GM18867 (cell line): ENCODE results near the gene SCIMP.
"Not testable (repeated sequence)": the region's sequence is repeated elsewhere in the genome, so short reads cannot be mapped to it uniquely, and the experiment has no call there.

ENCODE experiments used
- ATAC-seq: cut with Tn5 transposase; IDR thresholded peaks from one replicate; pipeline ENCODE4 v1.9.1; 2021; ENCODE audit warnings: mild to moderate bottlenecking, moderate library complexity; ENCODE audit not compliant: unreplicated experiment

Gene SCIMP

DNA sequence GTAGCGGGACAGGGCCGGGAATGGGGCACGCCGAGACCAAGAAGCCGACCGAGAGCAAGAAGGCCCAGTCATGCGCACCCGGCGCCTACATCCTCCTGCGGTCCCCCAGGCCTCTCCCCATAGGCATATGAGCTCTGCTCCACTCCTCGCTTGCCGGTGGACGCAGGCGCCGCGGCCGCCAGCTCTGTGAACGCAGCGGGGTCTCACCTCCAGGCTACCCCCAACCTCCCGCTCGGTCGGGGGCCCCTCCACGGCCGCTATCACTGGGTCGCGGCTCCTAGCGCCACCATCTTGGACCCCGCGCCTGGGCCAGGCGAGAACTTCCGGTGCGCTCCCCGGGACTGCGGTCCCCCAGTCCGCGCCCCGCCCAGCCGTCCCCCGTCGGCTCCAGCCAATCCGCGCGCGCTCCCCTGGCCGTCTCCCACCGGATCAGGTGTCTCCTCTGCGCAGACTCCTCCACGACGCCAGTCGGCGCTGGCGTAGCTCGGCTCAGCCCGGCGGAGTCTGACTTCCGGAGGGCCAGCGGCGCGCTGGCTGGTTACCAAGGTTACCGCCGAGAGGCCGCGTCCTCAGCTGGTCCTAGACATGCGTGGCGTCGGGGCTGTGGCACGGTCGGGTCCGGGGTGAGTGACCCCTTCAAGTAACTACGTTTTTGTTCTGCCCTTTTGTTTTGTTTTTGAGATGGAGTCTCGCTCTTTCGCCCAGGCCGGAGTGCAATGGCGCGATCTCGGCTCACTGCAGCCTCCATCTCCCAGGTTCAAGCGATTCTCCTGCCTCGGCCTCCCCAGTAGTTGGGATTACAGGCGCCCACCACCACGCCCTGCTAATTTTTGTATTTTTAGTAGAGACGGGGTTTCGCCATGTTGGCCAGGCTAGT lies 42.9 kb downstream of the SCIMP start, which contains the start of gene ZNF594:
TSS of gene ZNF594 (minus strand) at position 328 of the 877 bp plus-strand sequence. CDS start 7,612 bp downstream, outside the sequence.
- ATAC-seq = peak; percentile 96

DNA sequence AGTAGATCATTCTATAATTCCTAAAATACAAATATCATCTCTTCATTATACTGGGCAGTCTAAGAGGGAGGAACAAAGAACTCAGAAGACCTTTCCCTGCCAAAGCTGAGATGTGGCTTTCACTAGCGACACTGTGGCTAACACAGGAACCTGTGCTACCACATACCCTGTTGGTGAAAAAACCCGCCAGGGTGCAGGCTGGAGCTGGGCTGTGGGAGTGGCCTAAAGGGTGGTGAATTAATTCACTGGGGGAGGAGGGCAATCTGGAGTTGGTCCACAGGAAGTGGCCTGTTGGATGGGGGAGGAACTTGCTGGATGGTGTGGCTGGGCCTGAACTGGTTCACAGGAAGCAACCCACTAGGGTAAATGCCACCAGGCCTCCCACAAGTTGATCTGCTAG lies 50.4 kb downstream of the SCIMP start:
- no peak for ATAC-seq

DNA sequence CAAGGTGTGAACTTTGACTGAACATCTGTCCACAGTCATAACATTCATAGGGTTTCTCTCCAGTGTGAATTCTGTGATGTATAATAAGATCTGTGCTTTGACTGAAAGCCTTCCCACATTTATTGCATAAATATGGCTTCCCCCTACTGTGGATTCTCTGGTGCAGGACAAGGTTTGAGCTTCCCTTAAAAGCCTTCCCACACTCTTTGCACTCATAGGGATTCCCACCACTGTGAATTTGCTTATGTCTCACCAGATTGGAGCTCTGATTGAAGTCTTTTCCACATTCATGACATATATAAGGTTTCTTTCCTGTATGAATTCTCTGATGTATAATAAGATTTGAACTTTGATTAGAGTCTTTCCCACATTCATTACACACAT lies 51.3 kb downstream of the SCIMP start:
- no peak for ATAC-seq

DNA sequence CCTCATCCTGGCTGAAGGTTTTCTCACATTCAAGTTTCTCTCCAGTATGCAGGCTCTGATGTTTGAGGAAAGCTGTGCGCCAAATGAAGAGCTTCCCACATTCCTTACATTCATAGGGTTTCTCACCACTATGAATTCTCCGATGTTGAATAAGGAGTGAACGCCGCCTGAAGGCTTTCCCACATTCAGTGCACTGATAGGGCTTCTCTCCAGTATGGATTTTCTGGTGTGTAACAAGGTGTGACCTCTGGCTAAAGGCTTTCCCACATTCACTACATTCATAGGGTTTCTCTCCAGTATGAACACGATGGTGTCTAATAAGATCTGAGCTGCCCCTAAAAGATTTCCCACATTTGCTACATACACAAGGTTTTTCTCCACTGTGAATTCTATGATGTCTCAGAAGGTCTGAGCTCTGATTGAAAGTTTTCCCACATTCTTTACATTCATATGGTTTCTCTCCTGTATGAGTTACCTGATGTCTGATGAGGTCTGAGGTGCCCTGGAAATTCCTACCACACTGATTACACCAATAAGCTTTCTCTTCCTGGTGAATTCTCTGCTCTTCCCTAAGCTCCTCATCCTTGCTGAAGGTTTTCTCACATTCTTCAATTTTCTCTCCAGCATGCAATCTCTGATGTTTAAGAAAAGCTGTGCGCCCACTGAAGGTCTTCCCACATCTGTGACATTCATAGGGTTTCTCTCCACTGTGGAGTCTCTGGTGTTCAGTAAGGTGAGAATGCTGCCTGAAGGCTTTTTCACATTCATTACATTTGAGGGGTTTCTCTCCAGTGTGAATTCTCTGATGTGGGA lies 51.9 kb downstream of the SCIMP start:
- ATAC-seq = no peak

DNA sequence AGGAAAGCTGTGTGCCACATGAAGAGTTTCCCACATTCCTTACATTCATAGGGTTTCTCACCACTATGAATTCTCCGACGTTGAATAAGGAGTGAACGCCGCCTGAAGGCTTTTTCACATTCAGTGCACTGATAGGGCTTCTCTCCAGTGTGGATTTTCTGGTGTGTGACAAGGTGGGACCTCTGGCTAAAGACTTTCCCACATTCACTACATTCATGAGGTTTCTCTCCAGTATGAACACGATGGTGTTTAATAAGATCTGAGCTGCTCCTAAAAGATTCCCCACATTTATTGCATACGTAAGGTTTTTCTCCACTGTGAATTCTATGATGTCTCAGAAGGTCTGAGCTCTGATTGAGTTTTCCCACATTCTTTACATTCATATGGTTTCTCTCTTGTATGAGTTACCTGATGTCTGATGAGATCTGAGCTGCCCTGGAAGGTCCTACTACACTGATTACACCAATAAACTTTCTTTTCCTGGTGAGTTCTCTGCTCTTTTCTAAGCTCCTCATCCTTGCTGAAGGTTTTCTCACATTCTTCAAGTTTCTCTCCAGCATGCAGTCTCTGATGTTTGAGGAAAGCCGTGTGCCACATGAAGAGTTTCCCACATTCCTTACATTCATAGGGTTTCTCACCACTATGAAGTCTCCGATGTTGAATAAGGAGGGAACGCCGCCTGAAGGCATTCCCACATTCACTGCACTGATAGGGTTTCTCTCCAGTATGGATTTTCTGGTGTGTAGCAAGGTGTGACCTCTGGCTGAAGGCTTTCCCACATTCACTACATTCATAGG lies 53.0 kb downstream of the SCIMP start:
- no peak for ATAC-seq

DNA sequence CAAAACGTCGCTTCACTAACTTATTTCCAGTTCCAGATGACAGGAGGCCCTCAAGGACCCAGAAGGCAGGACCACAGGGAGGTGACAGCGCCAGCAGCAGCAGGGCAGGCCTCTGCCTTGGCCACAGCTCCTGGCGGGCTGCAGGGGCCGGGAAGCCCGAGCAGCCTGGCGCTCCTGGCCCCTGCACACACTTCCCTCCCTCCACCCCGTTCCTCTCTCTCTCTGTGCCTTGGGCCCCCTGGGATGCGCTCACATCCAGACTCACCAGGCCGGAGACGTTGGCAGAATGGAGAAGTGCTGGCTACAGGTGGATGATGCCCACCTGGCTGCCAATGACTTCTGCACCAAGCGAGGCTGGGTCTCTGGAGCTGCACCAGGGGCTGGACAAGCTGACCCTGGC lies 55.7 kb downstream of the SCIMP start:
- no peak for ATAC-seq

DNA sequence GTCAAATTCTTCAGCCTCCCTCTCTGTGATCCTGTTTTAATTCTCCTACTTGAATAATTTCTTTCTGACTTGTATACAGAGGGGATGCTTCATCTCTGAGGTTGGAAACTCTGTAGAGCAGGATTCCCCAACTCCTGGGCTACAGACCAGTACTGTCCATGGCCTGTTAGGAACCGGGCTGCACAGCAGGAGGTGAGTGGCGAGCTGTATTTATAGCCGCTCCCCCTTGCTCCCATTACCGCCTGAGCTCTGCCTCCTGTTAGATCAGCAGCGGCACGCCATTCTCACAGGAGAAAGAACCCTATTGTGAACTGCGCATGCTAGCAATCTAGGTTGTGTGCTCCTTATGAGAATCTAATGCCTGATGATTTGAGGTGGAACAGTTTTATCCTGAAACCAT lies 59.6 kb downstream of the SCIMP start:
- not testable (repeated sequence) for ATAC-seq

DNA sequence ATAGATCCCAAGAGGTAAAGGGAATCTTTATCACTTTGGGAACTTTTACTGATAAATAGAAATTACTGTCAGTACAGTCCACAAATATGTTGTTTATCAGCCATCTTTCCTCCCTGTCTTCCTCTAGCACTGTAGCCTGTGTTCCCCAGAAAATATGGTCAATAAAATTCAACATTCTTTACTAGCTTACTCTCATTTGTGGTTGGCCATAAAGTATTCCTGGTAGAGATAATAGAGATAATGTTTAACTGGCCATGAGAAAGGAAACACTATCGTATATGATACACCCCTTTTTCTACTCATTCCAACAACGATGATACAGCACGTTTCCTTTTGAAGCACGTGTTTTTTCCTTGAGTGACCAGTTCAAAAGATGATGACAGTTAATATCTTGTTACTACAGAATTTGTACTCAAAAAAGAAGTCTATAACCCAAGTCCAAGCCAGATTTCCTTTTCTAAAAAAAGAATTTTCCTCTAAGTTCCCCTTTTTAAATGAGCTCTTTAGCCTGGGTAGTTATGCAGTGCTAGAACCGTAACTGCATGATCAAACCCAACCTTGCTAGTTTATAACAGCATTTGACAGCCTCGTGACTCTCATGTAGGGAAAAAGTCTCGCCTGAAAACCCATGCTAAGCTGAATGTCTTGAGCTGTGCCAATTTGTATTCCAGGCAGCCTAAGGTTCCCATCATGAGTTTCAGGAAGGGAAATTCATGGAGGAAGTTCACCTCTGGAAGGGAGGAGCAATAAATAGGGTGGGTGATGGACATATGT lies 68.7 kb downstream of the SCIMP start:
- not testable (repeated sequence) for ATAC-seq

DNA sequence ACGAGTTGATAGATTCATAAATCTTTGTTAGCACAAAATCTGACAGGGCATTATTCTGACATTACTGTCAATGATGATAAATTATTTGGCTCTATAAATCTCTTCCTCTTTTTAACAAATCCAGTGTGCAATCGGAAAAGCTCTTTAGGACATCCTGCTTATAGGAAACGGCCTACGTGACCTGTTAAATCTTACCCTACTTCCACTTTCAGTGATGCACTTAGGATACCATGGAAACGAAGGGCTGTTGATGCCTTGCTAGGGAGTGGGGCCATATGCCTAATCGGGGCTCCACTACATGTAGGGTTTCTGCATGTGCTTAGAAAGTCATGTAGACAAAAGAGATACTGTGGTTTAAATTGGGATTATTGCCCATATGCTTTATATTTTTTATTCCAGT lies 70.2 kb downstream of the SCIMP start:
- no peak for ATAC-seq

DNA sequence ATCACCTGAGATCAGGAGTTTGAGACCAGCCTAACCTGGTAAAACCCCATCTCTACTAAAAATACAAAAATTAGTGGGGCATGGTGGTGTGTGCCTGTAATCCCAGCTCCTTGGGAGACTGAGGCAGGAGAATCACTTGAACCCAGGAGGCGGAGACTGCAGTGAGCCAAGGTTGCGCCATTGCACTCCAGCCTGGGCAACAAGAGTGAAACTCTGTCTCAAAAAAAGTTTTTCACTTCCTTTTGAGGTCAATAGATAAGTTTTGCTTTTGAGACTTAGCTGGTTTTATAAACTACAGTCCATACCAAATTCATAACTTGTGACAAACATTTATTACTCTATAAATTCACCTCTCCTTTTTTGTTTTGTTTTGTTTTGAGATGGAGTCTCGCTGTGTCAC lies 72.9 kb downstream of the SCIMP start:
- not testable (repeated sequence) for ATAC-seq

DNA sequence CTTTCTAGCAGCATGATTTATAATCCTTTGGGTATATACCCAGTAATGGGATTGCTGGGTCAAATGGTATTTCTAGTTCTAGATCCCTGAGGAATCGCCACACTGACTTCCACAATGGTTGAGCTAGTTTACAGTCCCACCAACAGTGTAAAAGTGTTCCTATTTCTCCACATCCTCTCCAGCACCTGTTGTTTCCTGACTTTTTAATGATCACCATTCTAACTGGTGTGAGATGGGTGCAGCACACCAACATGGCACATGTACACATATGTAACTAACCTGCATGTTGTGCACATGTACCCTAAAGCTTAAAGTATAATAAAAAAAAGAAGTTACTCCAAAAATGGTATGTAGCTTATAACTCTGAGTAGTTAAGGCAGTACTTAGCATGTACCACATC lies 74.0 kb downstream of the SCIMP start:
- ATAC-seq = not testable (repeated sequence)
